Anterior cingulate cortex (tissue), 58 donors: ENCODE data around the gene EXOSC7.

ENCODE experiments used
- DNase-seq, 58 donors: peaks; one replicate each; lab custom pipeline; 2025; lab: John Stamatoyannopoulos, UW

EXOSC7 gene

DNA sequence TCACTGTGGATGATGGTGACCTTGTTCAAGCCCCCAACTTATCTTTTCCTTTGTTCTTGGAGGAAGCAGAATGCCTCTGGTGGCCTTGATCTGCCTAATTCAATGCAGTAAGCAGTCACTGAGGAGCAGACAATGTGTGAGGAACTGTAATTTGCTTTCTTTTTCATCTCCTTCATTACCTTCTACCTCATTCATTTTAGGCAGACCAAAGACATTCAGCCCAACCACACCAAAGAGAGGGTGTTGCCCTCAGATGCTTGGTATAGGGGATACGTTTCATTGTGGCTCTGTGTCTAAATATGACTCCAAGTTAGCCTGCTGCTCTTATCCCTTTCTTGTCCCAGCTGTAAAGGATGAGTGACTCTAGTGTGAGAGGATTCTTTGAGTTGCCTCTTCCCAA lies 15.3 kb downstream of the EXOSC7 start:
- no peak for DNase-seq

DNA sequence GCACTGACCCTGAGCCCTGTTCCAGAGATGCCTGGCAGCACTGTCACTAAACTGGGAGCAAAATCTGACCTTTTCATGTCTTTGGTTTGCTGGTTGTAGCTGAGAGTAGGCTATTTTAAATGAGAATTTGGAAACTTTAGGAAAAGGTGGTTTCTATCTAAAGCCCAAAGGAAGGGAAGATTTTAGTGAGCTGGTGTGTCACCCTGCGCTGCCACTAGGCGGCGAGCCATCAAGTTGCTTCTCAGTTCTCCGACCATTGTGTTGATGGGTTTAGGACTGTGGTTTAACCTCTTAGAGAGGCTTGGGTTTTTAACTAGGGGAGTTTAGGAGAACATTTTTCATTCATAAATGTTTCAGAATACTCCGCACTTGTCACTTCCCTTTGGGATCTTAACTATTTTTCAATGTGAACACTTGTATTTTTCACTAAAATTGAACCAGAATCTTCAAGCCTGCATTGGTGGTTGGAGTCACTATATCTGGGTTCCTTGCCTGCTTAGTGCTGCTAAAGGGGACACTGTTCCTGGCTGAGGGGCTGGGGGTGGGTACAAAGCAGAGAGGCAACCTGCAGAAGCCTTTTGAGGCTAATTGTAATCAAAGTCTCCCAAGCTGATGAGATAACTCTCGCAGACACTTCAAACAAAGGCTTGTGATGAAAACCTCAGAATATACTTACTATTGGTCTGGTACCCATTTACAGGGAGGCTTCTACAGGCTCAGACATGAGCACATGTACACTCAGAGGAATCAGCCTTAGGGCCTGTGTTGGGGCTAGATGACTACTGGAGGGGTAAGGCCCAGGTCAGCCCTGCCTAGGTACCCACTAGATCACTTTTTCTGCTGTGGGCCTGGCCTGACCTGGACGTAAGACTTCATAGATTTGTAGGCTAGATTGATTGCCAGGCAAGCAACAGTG lies 16.8 kb downstream of the EXOSC7 start:
- no peak for DNase-seq

DNA sequence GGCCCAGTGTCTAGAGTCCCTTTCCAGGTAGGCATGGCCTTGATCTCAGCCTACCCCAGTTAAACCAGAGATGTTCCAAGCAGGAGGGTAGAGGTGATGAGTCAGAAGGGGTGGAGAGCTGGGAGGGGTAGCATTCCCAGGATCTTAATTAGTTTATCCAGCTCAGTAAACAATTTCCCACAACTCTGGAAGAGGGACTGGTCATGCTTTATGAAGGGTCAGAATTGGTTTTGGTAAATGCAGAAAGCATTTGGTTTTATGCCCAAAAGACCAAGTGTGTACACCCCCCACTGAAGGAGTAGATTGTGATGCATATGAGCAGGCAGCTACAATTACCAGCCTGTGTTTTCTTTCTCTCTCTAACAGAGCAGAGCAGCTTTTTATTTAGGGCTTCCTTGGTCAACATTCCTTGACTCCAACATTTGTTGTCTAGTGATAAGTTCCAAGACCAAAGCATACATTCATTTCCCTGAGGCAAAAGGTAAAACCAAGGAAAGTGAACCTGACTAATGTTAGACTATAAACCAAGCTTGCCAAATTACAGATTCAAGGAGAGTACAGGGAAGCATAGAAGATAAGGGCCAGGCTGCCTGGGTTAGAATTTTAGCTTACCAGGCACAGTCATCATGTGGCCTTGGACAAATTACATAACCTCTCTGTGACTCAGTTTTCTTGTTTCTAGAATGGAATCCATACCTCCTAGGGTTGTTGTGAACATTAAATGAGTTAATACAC lies 17.6 kb downstream of the EXOSC7 start:
- DNase-seq, result peak in 1 of 58 donors; percentile 10

DNA sequence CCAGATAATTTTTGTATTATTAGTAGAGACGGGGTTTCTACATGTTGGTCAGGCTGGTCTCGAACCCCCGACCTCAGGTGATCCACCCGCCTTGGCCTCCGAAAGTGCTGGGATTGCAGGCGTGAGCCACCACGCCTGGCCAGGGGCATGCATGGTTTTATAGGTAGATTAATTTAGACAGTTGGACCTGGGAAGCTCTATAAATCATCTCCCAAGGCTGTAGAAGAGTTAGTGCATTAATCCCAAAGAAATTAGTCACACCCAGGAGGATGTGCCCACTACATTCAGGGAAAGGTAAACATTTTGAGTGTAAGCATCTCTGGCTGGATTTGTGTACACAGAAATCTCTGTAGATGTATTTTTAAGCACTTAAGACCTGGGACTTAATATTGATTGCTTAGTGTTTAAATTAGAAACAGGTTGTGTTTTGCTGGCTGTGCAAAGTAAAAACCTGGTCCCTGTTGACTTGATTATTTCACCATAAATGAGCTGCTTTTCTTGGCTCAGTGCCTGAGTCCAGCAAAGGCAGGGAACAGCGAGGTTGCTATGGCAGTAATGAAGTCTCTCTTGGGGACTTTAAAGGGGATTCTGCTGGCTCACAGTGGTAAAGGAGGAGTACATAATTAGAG lies 19.2 kb downstream of the EXOSC7 start:
- peak in 6 of 58 donors; percentile 4 to 28 (median 8) for DNase-seq

DNA sequence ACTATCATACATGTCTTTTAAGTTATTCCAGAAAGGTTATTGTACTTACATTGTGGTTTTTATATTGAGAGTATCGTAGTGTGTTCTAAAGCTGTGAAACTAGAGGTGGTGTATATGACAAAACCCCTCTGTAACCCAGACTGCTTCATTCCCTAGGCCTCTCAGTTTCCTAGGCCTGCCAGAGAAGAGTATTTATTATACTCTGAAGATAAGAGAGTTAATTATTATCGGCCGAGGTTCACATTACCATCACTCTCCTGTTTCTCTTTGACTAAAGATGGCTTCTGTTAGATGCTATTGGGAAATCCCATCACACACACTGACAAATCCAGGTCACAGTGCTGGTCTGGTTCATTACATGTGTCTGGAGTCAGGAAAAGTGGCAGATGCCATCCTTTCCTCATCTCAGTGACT lies 20.5 kb downstream of the EXOSC7 start:
- DNase-seq, result no peak

DNA sequence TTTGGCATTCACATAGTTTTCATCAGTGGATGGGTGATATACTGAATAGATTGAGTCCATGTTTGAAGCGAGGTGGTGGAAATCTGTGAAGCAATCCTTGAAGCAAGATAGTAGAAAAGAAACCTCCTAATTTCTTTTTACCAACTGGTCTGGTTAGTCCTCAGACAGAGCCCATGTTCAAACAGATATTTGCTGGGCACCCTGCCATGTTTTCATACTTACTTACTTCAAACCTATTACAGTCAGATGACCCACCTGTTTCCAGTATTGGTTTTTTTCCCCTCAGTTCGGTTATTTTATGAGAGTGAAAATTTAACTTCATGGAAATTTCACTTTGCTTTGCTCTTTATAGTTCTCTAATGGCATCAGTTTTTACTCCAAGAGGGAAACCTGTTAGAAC lies 23.7 kb downstream of the EXOSC7 start:
- no peak for DNase-seq

DNA sequence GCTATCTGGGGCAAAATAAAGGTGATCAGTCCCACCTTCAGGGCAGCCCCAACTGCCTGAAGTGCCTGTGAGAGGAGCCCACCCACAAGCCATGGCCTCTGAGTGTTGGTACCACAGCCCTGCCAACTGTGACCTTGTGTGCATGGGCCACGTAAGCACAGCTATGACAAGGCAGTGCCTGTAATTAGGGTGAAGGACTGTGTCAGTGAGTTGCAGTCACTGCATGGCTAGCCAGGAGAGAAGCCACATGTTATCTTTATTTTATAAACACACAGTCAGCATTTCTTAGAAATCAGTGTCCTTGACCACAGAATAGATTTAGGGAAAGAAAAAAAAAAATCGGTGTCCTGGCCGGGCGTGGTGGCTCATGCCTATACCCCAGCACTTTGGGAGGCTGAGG lies 24.8 kb downstream of the EXOSC7 start:
- DNase-seq, result no peak

DNA sequence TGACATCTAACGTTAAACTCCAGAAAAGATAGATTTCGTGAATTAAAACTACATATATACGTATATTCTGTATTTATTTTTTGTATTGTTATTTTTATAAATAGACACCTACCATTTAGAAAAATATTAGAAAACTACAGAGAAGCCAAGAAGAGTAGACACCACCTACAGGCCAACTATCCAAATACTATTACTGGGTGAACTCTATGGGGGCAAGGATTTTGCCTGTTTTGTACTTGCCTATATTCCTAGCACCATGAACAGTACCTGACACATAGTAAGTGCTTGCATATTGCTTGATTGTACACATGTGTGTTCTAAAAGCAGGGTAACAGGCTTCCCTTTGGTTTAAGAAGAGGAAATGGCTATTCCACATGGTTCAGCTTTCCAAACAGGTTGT lies 25.7 kb downstream of the EXOSC7 start:
- DNase-seq, result no peak

DNA sequence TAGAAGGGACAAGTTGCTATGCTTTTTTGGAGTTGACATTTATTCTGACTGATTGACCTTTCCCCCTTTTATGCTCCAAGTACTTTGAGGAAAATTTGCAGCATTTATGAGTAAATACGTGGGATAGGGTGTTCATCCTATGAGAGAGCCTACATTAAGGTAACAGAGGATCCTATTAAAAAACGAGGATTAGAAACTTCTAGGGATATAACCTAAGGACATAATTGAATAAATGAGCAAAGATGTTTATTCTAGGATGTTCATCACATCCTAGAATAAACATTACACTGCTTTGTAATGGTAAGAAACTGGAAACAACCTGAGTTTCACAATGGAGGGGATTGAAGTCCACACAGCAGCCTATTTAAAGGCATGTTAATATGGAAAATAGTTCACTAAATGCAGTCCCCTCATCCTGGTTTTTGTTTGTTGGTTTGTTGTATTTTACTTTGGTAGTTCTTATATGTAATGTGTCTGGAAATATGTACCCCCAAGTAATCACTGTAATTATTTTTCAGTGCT lies 26.2 kb downstream of the EXOSC7 start:
- no peak for DNase-seq

DNA sequence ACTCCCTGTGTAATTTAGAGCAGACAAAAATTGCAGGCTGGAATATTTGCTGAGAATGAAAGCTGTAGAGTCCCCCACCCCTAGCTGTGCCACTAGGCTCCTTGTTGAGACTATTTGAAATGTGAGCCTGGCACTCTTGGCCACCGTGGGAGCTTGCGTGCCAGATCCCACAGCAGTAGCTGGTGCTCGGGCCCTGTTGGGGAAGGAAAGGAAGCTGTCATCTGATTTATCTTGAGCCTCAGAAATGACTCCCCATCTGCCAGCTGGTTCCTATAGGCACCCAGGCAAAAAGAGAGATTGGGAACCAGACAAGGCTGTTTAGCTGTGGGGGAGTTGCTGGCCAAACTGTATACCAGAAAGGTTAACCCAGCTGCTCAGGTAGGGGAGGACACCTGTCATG lies 26.7 kb downstream of the EXOSC7 start:
- DNase-seq, result no peak

DNA sequence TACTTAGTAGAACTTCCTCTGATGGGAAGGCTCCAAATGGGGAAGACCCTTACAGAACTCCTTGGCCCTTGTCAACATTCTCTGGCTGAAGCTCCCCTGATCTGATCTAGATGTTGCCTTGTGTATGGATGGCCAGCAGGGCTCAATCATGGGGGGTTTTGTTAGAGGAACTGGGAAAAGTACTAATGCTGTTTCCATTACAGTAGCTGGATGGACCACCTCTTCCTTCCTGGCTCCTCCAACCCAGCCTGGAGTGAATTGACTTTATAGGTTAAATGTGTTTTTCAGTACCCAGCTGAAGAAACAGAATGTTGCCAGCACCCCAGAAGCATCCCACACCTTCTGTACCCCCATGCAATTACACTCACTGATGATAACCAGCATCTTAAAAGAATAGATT lies 27.4 kb downstream of the EXOSC7 start:
- DNase-seq, result no peak

DNA sequence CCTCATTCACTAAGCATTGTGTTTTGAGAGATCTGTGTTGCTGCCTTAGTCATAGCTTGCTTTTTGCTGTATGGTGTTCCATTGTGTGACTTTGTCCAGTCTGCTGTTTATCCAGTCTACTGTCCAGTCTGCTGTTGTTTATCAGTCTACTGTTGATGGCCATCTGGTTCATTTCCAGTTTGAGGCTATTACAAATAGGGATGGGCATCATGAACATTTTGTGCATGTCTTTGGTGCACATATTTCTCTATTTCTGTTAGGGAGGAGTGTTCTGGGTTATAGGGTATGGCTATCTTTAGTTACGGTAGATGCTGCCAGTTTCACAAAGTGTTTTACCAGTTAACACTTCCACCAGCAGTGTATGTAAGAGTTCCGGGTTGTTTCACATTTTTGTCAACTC lies 27.8 kb downstream of the EXOSC7 start:
- DNase-seq, result no peak

DNA sequence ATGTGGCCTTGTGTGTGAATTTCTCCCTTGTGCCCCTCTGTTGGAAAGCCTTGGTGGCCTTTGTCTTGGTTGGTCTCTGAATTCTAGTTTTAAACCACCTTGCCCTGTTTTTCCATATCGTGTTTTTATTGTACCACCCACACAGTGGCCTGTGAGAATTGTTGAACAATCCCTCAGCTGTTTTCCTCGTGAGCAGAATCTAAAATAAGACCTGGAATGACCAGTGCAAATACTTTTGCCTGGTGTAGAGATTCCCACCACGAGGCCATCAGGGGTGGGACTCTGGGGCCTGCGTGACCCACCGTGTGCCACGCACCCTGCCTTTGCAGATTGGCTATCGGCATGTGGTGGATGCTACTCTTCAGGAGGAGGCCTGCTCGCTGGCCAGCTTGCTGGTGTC lies 31.0 kb downstream of the EXOSC7 start:
- DNase-seq, result no peak

DNA sequence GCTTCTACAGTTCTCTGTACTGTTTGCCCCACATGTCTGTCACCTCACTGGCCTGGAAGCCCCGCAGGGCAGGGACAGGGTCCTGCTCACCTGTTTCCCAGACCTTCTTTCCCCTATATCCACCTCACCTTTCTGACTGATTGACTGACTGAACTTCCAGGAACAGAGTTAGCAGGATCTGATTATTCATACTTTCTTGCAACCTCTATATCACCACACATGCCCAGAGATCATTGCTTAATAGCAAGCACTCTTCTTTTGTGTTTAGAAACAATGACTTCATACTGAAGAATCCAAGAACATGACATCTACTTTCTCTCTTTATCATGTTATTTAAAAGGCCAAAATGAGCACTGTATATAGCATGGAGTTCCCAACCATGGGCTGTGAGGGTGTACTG lies 32.1 kb downstream of the EXOSC7 start:
- DNase-seq, result no peak

DNA sequence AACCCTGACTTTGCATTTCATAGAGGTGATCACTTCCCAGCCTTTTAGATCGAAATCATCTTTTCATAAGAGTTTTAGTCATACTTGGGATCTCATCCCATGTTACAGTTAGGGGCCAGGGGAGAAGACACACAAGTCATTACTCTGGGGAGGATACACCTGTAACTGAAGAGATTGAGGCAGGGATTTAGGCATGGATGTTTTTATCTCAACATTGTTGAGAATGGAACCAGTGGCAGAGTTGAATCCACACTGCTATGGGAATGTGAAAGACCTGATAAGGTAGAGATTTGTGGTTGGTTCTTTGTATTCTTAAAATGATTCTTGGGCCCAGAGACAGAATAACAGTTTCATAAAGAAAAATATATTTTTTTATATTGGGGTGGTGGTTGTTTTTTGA lies 33.8 kb downstream of the EXOSC7 start:
- DNase-seq, result no peak

DNA sequence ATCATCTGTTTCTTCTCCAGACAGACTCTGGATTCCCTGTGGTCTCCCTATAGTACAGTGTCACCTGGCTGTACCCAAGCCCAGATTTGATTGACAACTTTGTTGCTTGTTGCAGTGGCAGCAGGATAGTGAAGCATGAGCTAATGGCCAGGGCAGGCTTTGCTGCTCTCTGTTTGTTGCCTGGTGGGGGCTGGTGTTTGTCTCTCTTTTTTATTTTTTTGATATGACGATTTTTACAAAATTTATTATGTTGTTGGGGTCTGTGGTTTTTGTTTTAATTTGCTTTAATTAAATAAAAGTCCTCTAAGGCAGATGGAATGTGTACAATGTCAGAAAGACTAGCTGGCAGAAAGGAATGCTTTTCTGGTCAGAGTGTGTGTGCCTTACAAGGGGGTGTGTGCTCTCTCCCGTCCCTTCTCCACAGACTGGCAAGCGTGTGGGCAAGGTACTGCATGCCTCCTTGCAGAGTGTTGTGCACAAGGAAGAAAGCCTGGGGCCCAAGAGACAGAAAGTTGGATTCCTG lies 34.8 kb downstream of the EXOSC7 start:
- DNase-seq, result no peak

DNA sequence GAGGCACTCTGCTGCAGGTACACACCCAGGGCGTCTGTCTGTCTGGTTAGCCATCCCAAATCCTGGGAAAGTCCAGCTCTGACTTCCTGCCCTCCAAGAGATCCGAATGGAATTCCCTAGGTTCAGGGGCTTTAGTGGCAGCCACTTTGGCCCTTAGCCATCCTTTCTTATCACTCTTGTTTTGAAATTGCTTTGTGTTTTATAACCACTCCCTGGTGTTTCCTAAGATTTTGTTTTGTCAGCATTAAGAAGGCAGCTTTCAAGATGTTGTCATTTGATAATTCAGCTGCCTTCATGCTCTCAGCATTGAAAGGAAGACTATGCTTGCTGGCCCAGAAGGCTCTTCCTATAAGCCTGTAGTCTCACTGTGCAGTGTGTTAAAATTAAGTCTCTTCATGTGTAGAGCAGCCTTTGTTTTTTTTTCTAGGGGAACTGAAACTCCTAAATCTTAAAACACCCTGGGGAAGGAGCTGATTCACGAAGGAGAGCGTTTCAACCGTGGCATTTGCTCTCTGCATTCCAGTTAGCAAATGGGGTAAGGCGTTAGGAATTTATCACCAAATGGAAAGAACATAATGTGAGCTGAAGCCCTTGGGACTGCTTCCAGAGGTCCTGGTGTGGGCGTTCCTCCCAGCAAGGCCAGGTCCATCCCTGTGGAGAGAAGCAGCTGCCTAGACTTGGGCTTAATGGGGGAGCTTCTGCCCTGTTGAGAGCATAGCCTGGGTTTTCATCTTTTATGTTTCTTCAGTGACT lies 35.9 kb downstream of the EXOSC7 start:
- DNase-seq, result peak in 1 of 58 donors; percentile 13

DNA sequence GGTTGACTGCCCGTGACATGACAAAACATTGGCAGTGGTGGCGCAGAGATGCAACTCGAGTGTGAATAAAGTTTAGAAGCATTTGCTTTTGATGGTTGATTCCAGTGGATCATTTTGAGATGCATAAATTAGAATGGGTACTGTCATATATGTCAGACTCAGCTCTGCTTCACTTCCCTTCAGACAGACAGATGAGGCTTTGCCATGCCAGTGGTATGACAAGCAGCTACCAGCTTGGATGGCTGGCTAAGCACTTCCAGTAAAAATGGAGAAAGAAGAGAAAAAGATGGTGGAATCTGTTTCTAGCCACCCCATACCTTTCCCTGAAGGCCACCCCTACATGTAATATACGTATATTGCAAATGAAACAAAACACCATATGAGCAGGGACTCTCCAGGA lies 36.5 kb downstream of the EXOSC7 start:
- no peak for DNase-seq

DNA sequence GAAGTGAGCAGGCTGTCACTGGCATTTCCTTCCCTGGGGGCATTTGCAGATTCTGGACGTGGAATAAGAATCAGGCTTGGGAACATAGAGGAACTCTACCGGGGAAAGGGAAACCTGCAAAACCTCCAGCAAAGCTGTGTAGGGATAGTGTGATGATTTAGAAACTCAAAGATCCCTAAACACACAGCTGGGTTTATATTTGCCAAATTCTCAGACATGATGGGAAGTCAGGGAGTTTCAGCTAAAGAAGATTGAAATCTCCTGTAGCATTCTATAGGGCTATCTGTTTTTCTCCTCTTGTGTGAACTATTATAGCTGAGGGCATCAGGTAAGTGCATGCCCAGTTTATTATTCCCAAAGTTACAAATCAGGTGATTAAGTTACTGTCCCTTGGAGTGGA lies 40.9 kb downstream of the EXOSC7 start:
- DNase-seq, result no peak

DNA sequence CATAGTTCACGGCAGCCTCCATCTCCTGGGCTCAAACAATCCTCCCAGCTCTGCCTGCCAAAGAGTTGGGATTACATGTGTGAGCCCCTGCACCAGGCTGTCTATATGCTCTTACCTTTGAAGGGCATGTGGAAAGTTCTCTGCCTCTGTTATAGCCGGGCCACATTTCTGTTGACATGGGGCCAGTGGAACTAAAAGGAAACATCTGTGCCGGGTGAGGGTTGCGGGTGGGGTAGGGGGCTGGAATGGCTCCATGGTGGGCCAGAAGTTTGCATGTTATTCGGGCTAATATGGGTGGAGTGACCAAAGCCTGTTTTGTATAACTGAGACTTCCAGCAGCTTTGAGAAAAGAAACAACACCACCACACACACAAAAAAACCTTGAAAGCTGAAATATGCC lies 41.8 kb downstream of the EXOSC7 start:
- no peak for DNase-seq
